Ishikawa (cell line): ENCODE data around the gene CRYBA4.

ENCODE experiments used
- CEBPB ChIP-seq: IDR thresholded peaks from 2 replicates; pipeline ENCODE4 v1.6.1; 2012
- CREB1 ChIP-seq: IDR thresholded peaks from 2 replicates; pipeline ENCODE4 v1.6.1; 2012; ENCODE audit warnings: low read depth
- EGR1 ChIP-seq: IDR thresholded peaks from 2 replicates; pipeline ENCODE4 v1.6.1; 2012
- EP300 ChIP-seq: IDR thresholded peaks from 2 replicates; pipeline ENCODE4 v1.6.1; 2012; ENCODE audit warnings: borderline replicate concordance
- FOXM1 ChIP-seq: IDR thresholded peaks from 2 replicates; pipeline ENCODE4 v1.6.1; 2012; ENCODE audit warnings: low read depth, borderline replicate concordance
- NFIC ChIP-seq: IDR thresholded peaks from 2 replicates; pipeline ENCODE4 v1.6.1; 2012
- RAD21 ChIP-seq: IDR thresholded peaks from 2 replicates; pipeline ENCODE4 v1.6.1; 2012; ENCODE audit warnings: low read depth
- REST ChIP-seq: IDR thresholded peaks from 2 replicates; pipeline ENCODE4 v1.6.1; 2012; ENCODE audit warnings: low read depth, mild to moderate bottlenecking
- TAF1 ChIP-seq: IDR thresholded peaks from 2 replicates; pipeline ENCODE4 v1.6.1; 2012; ENCODE audit warnings: low read depth, mild to moderate bottlenecking
- TCF12 ChIP-seq: IDR thresholded peaks from 2 replicates; pipeline ENCODE4 v1.6.1; 2012; ENCODE audit warnings: low read depth
- TEAD4 ChIP-seq: IDR thresholded peaks from 2 replicates; pipeline ENCODE4 v1.6.1; 2012
- USF1 ChIP-seq: IDR thresholded peaks from 2 replicates; pipeline ENCODE4 v1.6.1; 2012
- YY1 ChIP-seq: IDR thresholded peaks from 2 replicates; pipeline ENCODE4 v1.6.1; 2012; ENCODE audit warnings: low read depth
- ZBTB7A ChIP-seq: IDR thresholded peaks from 2 replicates; pipeline ENCODE4 v1.6.1; 2012; ENCODE audit warnings: low read depth
- TF ChIP-seq, protein P1 (sequence below): IDR thresholded peaks from 2 replicates; pipeline ENCODE4 v1.6.1; 2012

Gene CRYBA4

GRCh38 chr22:26579331-26579886 is 42.4 kb upstream of the CRYBA4 start:
- TF ChIP-seq EGR1, result no peak
- no peak for TF ChIP-seq TAF1
- TF ChIP-seq TEAD4, result no peak
- TF ChIP-seq CREB1, result no peak
- no peak for TF ChIP-seq NFIC
- TF ChIP-seq, protein P1, sequence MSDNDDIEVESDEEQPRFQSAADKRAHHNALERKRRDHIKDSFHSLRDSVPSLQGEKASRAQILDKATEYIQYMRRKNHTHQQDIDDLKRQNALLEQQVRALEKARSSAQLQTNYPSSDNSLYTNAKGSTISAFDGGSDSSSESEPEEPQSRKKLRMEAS, result no peak
- TF ChIP-seq RAD21, result no peak
- TF ChIP-seq FOXM1, result no peak
- no peak for TF ChIP-seq EP300
- no peak for TF ChIP-seq REST
- TF ChIP-seq USF1, result no peak
- no peak for TF ChIP-seq ZBTB7A
- no peak for TF ChIP-seq TCF12
- TF ChIP-seq YY1, result no peak
- TF ChIP-seq CEBPB, result no peak

DNA sequence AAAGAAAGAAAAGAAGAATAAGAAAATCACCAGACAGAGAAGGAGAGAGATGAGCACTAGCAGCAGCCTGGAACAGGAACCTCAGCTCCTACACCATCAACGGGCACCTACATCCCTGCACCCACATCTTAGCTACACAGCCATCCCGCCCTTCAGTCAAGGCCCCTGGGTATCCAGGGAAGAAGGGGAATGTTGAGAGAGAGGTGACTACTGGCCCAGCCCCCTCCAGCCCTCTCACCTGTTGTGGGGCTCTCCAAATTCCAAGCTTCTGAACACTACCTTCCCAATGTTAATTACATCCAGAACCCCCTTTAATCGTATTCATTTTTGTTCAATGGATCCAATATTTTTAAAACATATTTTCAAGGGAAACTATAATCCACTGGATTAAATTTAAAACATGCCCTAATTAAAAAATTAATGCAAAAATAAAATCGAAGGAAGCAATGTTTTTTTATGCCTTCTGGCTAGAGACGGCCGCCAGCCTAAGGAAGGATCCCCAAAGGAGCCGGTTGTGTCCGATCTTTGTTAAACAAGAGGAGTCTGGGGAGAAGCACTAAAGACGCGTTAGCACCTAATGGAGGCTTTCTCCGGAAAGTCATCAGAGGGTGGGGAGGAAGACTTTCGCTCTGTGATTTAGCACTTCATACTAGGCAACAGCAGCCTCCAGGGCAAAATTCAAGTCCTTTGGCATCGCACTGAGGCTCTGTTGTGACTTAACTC is 41.4 kb upstream of the CRYBA4 start:
- TF ChIP-seq FOXM1 (no peak), EGR1 (no peak), CEBPB (no peak), NFIC (no peak), EP300 (no peak), YY1 (no peak), TCF12 (no peak), CREB1 (no peak), TAF1 (no peak), ZBTB7A (no peak)
- TF ChIP-seq, protein P1, result no peak

- no peak for TF ChIP-seq CREB1
- TF ChIP-seq, protein P1, result no peak
- no peak for TF ChIP-seq EP300
These were observed 40.7 kb upstream of the CRYBA4 start for GRCh38 chr22:26581026-26581425.

DNA sequence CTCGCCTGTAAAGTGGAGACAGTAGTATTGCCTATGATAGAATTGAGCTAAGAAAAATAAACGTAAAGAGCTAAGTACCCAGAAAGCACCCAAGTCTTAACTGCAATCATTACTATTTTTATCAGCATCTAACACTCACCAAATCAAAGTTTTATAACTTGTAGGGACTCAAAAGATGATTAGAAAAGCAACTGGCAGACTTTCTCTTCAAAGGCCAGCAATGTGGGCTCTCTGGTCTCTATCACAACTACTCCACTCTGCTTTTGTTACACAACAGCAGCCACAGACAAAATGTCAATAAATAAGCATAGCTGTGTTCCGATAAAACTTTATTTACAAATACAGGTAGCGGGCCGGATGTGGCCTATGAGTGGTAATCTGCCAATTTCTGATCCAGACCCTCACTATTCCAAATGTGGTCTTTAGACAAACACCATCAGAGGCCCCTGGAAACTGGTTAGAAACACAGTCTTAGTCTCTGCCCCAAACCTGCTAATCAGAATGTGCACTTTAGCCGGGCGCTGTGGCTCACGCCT is 40.1 kb upstream of the CRYBA4 start:
- TF ChIP-seq RAD21 (no peak), EGR1 (no peak), NFIC (no peak), TCF12 (no peak), EP300 (no peak), REST (no peak), CREB1 (no peak), USF1 (no peak), YY1 (no peak), FOXM1 (no peak), TAF1 (no peak), ZBTB7A (no peak), TEAD4 (no peak), CEBPB (no peak)
- TF ChIP-seq, protein P1, result no peak

DNA sequence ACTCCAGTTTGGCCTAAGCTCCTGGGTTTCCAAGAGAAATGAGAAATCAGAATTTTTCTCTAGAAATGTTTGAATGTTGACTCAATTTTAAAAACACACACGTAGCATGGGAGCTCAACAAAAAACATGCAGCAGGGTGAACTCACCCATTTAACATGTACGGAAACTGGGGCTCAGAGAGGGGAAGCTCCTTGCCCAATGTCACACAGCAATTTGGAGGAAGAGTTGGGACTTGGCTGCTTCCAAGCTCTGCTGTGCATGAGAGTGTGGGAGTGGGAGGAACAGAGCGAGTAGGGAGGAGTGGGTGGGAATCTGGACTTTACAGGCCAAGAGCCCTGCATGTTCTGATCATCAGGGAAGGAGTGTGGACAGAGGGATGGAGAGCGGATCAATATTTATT is 37.8 kb upstream of the CRYBA4 start:
- TF ChIP-seq TEAD4 (no peak), TCF12 (no peak), NFIC (no peak), ZBTB7A (no peak), REST (no peak), EP300 (no peak), USF1 (no peak), RAD21 (no peak)
